HG03175 (cell line): Measurements from ENCODE around the gene TXNDC8.

ENCODE experiments used
- ATAC-seq: cut with Tn5 transposase; IDR thresholded peaks from one replicate; pipeline ENCODE4 v1.9.1; 2021; ENCODE audit warnings: mild to moderate bottlenecking, moderate library complexity; ENCODE audit not compliant: unreplicated experiment

The TXNDC8 gene

DNA sequence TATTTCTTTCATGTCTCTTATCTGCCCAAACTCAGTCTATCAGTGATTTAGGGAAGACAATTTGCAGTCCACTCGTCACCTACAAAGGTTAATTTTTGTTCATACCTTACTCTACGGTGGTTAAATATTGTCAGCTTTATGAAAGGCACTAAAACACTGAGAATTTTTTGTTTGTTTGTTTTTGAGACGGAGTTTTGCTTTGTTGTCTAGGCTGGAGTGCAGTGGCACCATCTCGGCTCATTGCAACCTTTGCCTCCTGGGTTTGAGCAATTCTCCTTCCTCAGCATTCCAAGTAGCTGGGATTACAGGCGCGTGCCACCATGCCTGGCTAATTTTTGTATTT, 55.0 kb downstream of the TXNDC8 start:
- ATAC-seq, result no peak

DNA sequence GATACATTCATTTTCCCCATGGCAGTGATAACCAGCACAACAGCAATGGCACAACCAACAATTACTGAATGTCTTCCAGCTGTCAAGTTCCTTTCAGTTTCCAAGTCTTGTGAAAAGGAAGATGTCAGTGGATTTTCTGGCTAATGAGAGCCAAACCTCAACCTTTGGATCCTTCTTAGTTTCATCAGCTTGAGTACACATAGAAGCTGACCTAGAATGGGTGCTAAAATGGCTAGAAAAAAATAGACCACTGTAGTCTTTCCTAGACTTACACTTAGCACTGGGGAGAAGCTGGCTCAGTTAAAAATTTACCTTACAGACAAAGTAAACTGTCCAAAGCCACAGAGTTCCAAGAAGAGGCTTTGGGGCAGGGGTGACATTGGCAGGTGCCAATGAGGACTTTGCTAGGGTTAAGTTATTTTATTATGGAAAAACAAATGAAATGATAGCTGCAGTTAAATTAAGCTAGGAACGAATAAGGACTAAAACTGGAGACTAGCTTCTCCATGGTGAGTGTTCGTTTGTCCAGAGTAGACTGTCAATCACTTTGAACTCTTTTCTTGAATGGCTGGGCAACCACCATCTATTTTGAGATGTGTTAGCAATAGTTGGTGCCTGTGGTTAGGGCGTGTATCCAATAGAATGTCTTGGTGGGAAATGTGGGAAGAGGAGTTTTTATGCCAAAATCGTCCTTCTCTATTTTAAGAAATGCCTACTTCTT, 55.5 kb downstream of the TXNDC8 start:
- no peak for ATAC-seq

GRCh38 chr9:110278080-110278707, 59.5 kb downstream of the TXNDC8 start:
- ATAC-seq, result no peak

GRCh38 chr9:110276781-110277180, 60.9 kb downstream of the TXNDC8 start:
- ATAC-seq, result no peak

GRCh38 chr9:110270211-110270995, 67.3 kb downstream of the TXNDC8 start:
- no peak for ATAC-seq

- ATAC-seq, result no peak
Observed at GRCh38 chr9:110266795-110267194, 70.9 kb downstream of the TXNDC8 start.

- no peak for ATAC-seq
Observed at GRCh38 chr9:110261632-110262031, 76.0 kb downstream of the TXNDC8 start.

- ATAC-seq, result no peak
Observed at GRCh38 chr9:110260911-110261310, 76.8 kb downstream of the TXNDC8 start.

DNA sequence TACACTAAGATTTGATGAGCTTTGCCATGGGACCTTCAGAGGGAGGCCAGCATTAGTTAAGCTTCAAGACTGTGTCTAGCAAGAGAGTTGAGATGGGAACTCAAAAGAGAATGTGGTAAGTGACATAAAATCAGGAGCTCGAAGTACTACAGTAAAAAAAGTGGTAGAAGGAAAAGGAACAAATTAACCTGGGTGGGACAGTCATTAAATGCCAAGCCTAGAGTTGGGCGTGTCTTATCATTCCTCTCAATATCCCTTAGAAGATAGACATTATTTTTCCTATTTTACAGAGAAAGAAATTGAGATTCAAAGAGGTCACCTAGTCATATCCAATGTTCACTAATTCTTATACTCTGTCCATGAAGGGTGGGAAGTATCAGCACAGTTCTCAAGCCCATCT, 78.1 kb downstream of the TXNDC8 start:
- no peak for ATAC-seq

GRCh38 chr9:110258690-110259091, 79.0 kb downstream of the TXNDC8 start:
- no peak for ATAC-seq

DNA sequence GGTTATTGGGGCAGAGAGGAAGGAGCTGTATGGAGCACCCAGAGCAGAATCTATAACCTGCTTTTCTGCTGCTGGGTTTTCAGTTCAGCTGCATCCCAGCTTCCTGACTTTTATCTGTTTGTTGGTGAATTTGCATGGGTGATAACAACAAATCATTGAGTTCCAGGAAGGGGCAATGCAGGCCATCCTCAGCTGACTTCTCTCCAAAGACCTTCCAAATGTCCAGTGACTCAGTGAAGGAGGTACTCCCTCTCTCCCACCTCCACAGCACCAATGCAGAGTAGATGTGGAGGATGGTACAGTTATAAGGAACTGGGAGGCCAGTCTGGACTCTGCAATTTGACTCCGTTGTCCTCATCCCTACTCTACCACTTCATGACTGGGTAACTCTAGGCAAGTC, 79.7 kb downstream of the TXNDC8 start:
- ATAC-seq, result no peak

GRCh38 chr9:110257097-110257841, 80.4 kb downstream of the TXNDC8 start:
- ATAC-seq, result peak; percentile 2

DNA sequence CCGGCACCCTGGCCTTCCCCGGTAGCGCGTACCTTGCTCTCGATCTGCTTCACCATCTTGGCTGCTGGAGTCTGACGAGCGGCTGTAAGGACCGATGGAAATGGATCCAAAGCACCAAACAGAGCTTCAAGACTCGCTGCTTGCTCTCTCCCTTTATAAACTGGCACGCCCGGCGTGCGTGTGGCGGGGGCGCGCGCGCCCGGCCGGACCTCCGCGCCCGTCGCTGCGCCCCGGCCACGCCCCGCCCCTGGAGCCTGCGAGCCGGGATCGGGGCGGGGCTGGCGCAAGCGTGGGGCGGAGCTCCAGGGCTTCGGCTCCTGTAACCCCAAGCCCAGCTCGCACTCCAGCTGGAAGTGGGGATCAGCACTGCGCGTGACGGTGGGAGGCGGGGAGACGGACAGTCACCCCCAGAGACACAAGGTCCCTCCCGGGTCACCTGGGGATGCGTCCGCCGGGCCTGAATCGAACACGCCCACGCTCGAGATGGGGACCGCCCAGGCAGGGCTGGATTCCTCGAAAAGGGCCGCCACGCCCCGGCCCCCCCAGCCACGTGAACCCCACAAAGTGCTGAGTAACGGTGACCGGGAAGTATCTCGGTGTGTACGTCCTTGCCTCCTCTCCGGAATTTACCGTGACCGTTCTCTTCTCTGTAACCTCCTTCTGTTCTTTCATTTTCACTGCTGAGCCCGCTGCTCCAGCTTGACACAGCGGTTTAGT, 81.1 kb downstream of the TXNDC8 start, which contains the start of gene TXN:
TSS of gene TXN (minus strand) at position 128 of the 717 bp plus-strand sequence. CDS start at position 56, 72 bp downstream.
- peak; percentile 71 for ATAC-seq

- ATAC-seq, result peak; percentile 28
Observed at GRCh38 chr9:110255463-110256379, 81.9 kb downstream of the TXNDC8 start.

GRCh38 chr9:110255034-110255462, 82.6 kb downstream of the TXNDC8 start:
- no peak for ATAC-seq

- no peak for ATAC-seq
Observed at GRCh38 chr9:110254500-110254899, 83.2 kb downstream of the TXNDC8 start.
